CD4-positive, alpha-beta T cell treated with Interleukin-2 at 100 ng/mL for 4 hours (primary cell): Measurements from ENCODE around the gene ACSL3.
"Not testable (repeated sequence)": the region's sequence is repeated elsewhere in the genome, so short reads cannot be mapped to it uniquely, and the experiment has no call there.

Experiments
- DNase-seq: peaks from one replicate; pipeline ENCODE4 v3.0.0-alpha.2; 2020; ENCODE audit warnings: low spot score

Gene ACSL3

GRCh38 chr2:222860740-222861410 lies at the start of gene ACSL3:
Gene ACSL3, plus strand, starts transcription at chr2:222861036. Its CDS starts 47,737 bp downstream, at chr2:222908773.
- peak; percentile 90 for DNase-seq

- no peak for DNase-seq
Measured at GRCh38 chr2:222811828-222812227, 49.0 kb upstream of the ACSL3 start.

GRCh38 chr2:222813177-222813843 lies 47.5 kb upstream of the ACSL3 start:
- DNase-seq = no peak

- no peak for DNase-seq
Measured at GRCh38 chr2:222819722-222820333, 41.0 kb upstream of the ACSL3 start.

- DNase-seq = no peak
Measured at GRCh38 chr2:222823183-222823930, 37.5 kb upstream of the ACSL3 start.

GRCh38 chr2:222825031-222825430 lies 35.8 kb upstream of the ACSL3 start:
- no peak for DNase-seq

GRCh38 chr2:222827417-222827816 lies 33.4 kb upstream of the ACSL3 start:
- no peak for DNase-seq

GRCh38 chr2:222828572-222828971 lies 32.3 kb upstream of the ACSL3 start:
- DNase-seq = no peak

- DNase-seq = no peak
Measured at GRCh38 chr2:222830164-222830563, 30.7 kb upstream of the ACSL3 start.

GRCh38 chr2:222833410-222833809 lies 27.4 kb upstream of the ACSL3 start:
- no peak for DNase-seq

- DNase-seq = no peak
Measured at GRCh38 chr2:222835143-222835822, 25.6 kb upstream of the ACSL3 start.

GRCh38 chr2:222835823-222836151 lies 25.0 kb upstream of the ACSL3 start:
- no peak for DNase-seq

- no peak for DNase-seq
Measured at GRCh38 chr2:222837643-222838056, 23.2 kb upstream of the ACSL3 start.

- DNase-seq = no peak
Measured at GRCh38 chr2:222840060-222840802, 20.6 kb upstream of the ACSL3 start.

GRCh38 chr2:222842491-222843174 lies 18.2 kb upstream of the ACSL3 start:
- DNase-seq = no peak

GRCh38 chr2:222844323-222844722 lies 16.5 kb upstream of the ACSL3 start:
- DNase-seq = no peak

- not testable (repeated sequence) for DNase-seq
Measured at GRCh38 chr2:222845314-222845713, 15.5 kb upstream of the ACSL3 start.

- no peak for DNase-seq
Measured at GRCh38 chr2:222846003-222846402, 14.8 kb upstream of the ACSL3 start.

- not testable (repeated sequence) for DNase-seq
Measured at GRCh38 chr2:222848031-222848430, 12.8 kb upstream of the ACSL3 start.

- no peak for DNase-seq
Measured at GRCh38 chr2:222848862-222849261, 12.0 kb upstream of the ACSL3 start.
